GM12878 (cell line): ENCODE measurements around the gene ZNF423. TPM values are rescaled to one million over a fixed set of nuclear protein-coding genes. Genes with fewer than 3 reads are reported as not detected.

ENCODE experiments used
- ATAC-seq: fragments of 200-7000 bp; cut with Tn5 transposase; 3 replicates; pipeline ENCODE4 v1.9.1; 2020; ENCODE audit warnings: mild to moderate bottlenecking, moderate library complexity
- BruUV-seq: library from RNA; stranded (reverse); fragments of 400-500 nt; replicated peaks from 2 replicates; lab custom pipeline; 2021; lab: Mats Ljungman, UMichigan
- CTCF ChIA-PET: fragments of 300-600 bp; sonication (Branson Sonifier 250); formaldehyde crosslinking; extraction: SDS; loops from one replicate; lab custom pipeline; 2021; ENCODE audit warnings: inconsistent platforms; lab: Yijun Ruan, JAX
- POLR2A ChIA-PET: fragments of 350-600 bp; formaldehyde crosslinking; extraction: SDS; loops from one replicate; lab custom pipeline; 2021; ENCODE audit warnings: inconsistent platforms; lab: Charles Lee
- RAD21 ChIA-PET: fragments of 300-600 bp; sonication (Branson Sonifier 250); formaldehyde crosslinking; loops from one replicate; lab custom pipeline; 2023; ENCODE audit warnings: antibody characterized with exemption; ENCODE audit not compliant: unreplicated experiment; lab: Charles Lee
- SMC1A ChIA-PET: fragments of 300-600 bp; sonication (Branson Sonifier 250); formaldehyde crosslinking; loops from one replicate; lab custom pipeline; 2023; ENCODE audit not compliant: unreplicated experiment, uncharacterized antibody; lab: Charles Lee
- DNase-seq: peaks from one replicate; pipeline ENCODE4 v3.0.0-alpha.2; 2011; ENCODE audit warnings: low read depth, low spot score
- FAIRE-seq: peaks from 3 replicates; lab custom pipeline; 2011; peaks lifted over from hg19 to GRCh38; lab: Jason Lieb, UNC
- H2AFZ ChIP-seq: 2 replicates; pipeline ENCODE4 v1.6.0; 2011; ENCODE audit warnings: low read depth, low read length, control low read depth; ENCODE audit not compliant: control insufficient read depth
- H3K27ac ChIP-seq: 2 replicates; pipeline ENCODE4 v1.5.1; 2011; ENCODE audit warnings: control low read depth; ENCODE audit not compliant: control insufficient read depth, insufficient read depth
- H3K27me3 ChIP-seq, 2 experiments: replicated peaks in 1 of 2; 2 replicates each; pipeline versions ENCODE4 v1.6.0 to v1.6.1; 2011; ENCODE audit warnings: low read length in 1 of 2; ENCODE audit not compliant: control insufficient read depth in 2 of 2, insufficient read depth in 2 of 2
- H3K36me3 ChIP-seq, 2 experiments: 2 replicates each; pipeline ENCODE4 v1.5.1; 2011; ENCODE audit warnings: low read length in 1 of 2; ENCODE audit not compliant: control insufficient read depth in 2 of 2, insufficient read depth in 2 of 2
- H3K4me1 ChIP-seq: 2 replicates; pipeline ENCODE4 v1.6.1; 2011; ENCODE audit warnings: mild to moderate bottlenecking, low read length, moderate library complexity, mixed read lengths; ENCODE audit not compliant: control insufficient read depth, insufficient read depth
- H3K4me2 ChIP-seq: 2 replicates; pipeline ENCODE4 v1.6.0; 2011; ENCODE audit warnings: control low read depth; ENCODE audit not compliant: control insufficient read depth, insufficient read depth
- H3K4me3 ChIP-seq: fragments of 200-600 bp; sonication (generic); 2 replicates; pipeline ENCODE4 v1.5.1; 2016
- H3K79me2 ChIP-seq: 2 replicates; pipeline ENCODE4 v1.6.0; 2011; ENCODE audit warnings: low read length; ENCODE audit not compliant: control insufficient read depth, insufficient read depth
- H3K9ac ChIP-seq: 2 replicates; pipeline ENCODE4 v1.8.0; 2011; ENCODE audit warnings: low read length, control low read depth, mixed read lengths; ENCODE audit not compliant: control insufficient read depth, insufficient read depth
- H3K9me3 ChIP-seq: replicated peaks from 3 replicates; pipeline ENCODE4 v1.5.1; 2011; ENCODE audit warnings: mild to moderate bottlenecking, low read length; ENCODE audit not compliant: control insufficient read depth, insufficient read depth
- H4K20me1 ChIP-seq: 2 replicates; pipeline ENCODE4 v1.6.0; 2011; ENCODE audit not compliant: control insufficient read depth, insufficient read depth
- JUNB ChIP-seq: IDR thresholded peaks from 2 replicates; pipeline ENCODE4 v1.6.1; 2016; ENCODE audit warnings: antibody characterized with exemption, mild to moderate bottlenecking
- MTA3 ChIP-seq: IDR thresholded peaks from 2 replicates; pipeline ENCODE4 v1.6.1; 2012; ENCODE audit warnings: low read length, inconsistent platforms, borderline replicate concordance
- MYC ChIP-seq: IDR thresholded peaks from 2 replicates; pipeline ENCODE4 v1.6.1; 2011; ENCODE audit warnings: mild to moderate bottlenecking, low read length, moderate library complexity, inconsistent platforms; ENCODE audit not compliant: insufficient read depth, insufficient replicate concordance, insufficient read length, severe bottlenecking
- PML ChIP-seq: IDR thresholded peaks from 2 replicates; pipeline ENCODE4 v1.6.1; 2012; ENCODE audit warnings: low read length, inconsistent platforms
- SIN3A ChIP-seq: IDR thresholded peaks from 2 replicates; pipeline ENCODE4 v1.6.1; 2012; ENCODE audit warnings: low read depth, low read length, improper control_type of control experiment
- TCF3 ChIP-seq: IDR thresholded peaks from 2 replicates; pipeline ENCODE4 v1.6.1; 2012; ENCODE audit warnings: low read depth, mild to moderate bottlenecking, low read length, borderline replicate concordance; ENCODE audit not compliant: insufficient read depth
- YY1 ChIP-seq: IDR thresholded peaks from 2 replicates; pipeline ENCODE4 v1.6.1; 2011; ENCODE audit warnings: low read depth, mild to moderate bottlenecking, low read length
- ZBTB4 ChIP-seq: fragments of 450-650 bp; formaldehyde crosslinking; IDR thresholded peaks from 2 replicates; pipeline ENCODE4 v1.4.0; 2022; ENCODE audit warnings: mild to moderate bottlenecking, moderate library complexity
- WGBS: methylation state at CpG from one replicate; pipeline ENCODE4 v1.1.6; 2016; ENCODE audit warnings: low lambda C conversion rate; ENCODE audit not compliant: insufficient replicate concordance, insufficient coverage; ENCODE audit errors: missing lambda C conversion rate; 5-methylcytosine and 5-hydroxymethylcytosine counted together
- in situ Hi-C: fragments of 300-500 bp; cut with MboI; formaldehyde crosslinking; loops from 9 replicates; pipeline ENCODE4 v1.14.3; 2018; ENCODE audit warnings: mixed read lengths
- intact Hi-C: fragments of 100-400 bp; cut with micrococcal nuclease; formaldehyde crosslinking; loops from one replicate; pipeline ENCODE4 v1.14.2; 2022; ENCODE audit not compliant: unreplicated experiment
- polyA plus RNA-seq, 11 experiments: library from polyadenylated mRNA; depleted of rRNA in 4 of 11; unstranded in 6 of 11; stranded (reverse) in 5 of 11; fragments of >200 nt; fragmentation: Nextera tagmentation in 4 of 11; fragmentation: Illumina TruSeq in 1 of 11; extraction: Ambion mirVana in 4 of 11; extraction: Trizol in 1 of 11; gene quantifications; 1 replicate in 1 of 11; 2 replicates in 10 of 11; pipeline versions ENCODE4 v1.2.1 to v1.2.3, GENCODE V29; 2011 to 2016; ENCODE audit warnings: inconsistent platforms in 2 of 11, missing spikeins in 2 of 11, low read depth in 1 of 11
- total RNA-seq, 4 experiments: library from RNA; depleted of rRNA in 3 of 4; stranded (reverse); fragments of >200 nt in 3 of 4; fragmentation: Illumina TruSeq in 1 of 4; extraction: Trizol in 1 of 4; gene quantifications; 2 replicates each; pipeline versions ENCODE4 v1.2.1 to v1.2.3, GENCODE V29; 2013 to 2021

The ZNF423 gene
- total and polyA plus RNA-seq, 10 of the 15 experiments (the other 5 are each of a cell fraction or from before 2014, with no cell fraction given): 0.03 to 0.64 (median 0.10) TPM

GRCh38 chr16:49835161-49835777 lies 20.6 kb downstream of the ZNF423 start:
- Histone ChIP-seq H3K27me3 (peaks cover 10 to 16% of the 10 kb centered on the region in 2 experiments), H3K9ac (no peak overlapping the region), H4K20me1 (no peaks in the 10 kb centered on the region), H3K4me2 (no peak overlapping the region), H3K36me3 (no peaks in the 10 kb centered on the region), H3K79me2 (no peaks in the 10 kb centered on the region), H3K4me1 (no peaks in the 10 kb centered on the region), H3K4me3 (no peak overlapping the region), H3K27ac (no peak overlapping the region), H2AFZ (no peak overlapping the region), H3K9me3 (no peaks in the 10 kb centered on the region)
- intact Hi-C loops (no loop called here), in situ Hi-C loops (no loop called here)
- POLR2A ChIA-PET: no interaction called here
- BruUV-seq: no TSS peak
- FAIRE-seq (no peak), DNase-seq (no peak), ATAC-seq (no peak)
- WGBS: 6% methylated on average over 11 of the region's 13 CpGs
- CTCF ChIA-PET: no interaction called here
- SMC1A ChIA-PET: no interaction called here
- TF ChIP-seq JUNB: no peak
- TF ChIP-seq MYC: no peak
- no peak for TF ChIP-seq YY1
- TF ChIP-seq PML: no peak
- TF ChIP-seq SIN3A: no peak
- no peak for TF ChIP-seq ZBTB4
- TF ChIP-seq TCF3: no peak
- no peak for TF ChIP-seq MTA3
- RAD21 ChIA-PET: no interaction called here
